Activated naive CD8-positive, alpha-beta T cell (primary cell): ENCODE measurements around the gene PPP1R10.

Source experiments
- H3K27ac Mint-ChIP-seq: one replicate; pipeline ENCODE4 v1.8.0; 2021; ENCODE audit warnings: mixed read lengths
- H3K27me3 Mint-ChIP-seq: one replicate; pipeline ENCODE4 v1.8.0; 2021; ENCODE audit warnings: mixed read lengths
- H3K36me3 Mint-ChIP-seq: one replicate; pipeline ENCODE4 v1.8.0; 2021; ENCODE audit warnings: mixed read lengths
- H3K4me1 Mint-ChIP-seq: one replicate; pipeline ENCODE4 v1.8.0; 2021; ENCODE audit warnings: low read depth, mixed read lengths
- H3K4me3 Mint-ChIP-seq: one replicate; pipeline ENCODE4 v1.8.0; 2021; ENCODE audit warnings: mild to moderate bottlenecking, mixed read lengths
- H3K9me3 Mint-ChIP-seq: one replicate; pipeline ENCODE4 v1.8.0; 2021; ENCODE audit warnings: low read depth, mixed read lengths

PPP1R10 gene

DNA sequence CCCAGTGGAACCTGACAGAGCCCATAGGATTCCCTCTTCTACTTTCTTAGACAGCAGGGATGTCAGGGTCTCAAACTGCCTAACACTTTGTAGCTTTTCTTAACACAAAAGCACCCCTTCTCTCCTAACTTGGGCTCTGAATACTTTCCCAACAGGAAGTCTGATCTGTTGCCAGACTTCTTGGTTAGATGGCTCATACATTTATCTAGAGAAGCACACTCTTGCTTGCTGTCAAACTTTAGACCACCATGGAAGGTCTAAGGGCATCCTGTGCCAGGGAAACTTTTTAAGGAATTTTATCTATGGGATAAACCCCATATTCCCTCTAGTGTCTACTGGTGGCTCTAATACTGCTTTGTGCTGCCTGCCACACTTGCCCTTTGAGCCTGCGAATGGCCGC, 26.6 kb upstream of the PPP1R10 start:
- Mint-ChIP-seq H3K9me3 (no peaks in the 10 kb centered on the region), H3K4me1 (peaks cover 42% of the 10 kb centered on the region), H3K27ac (peak overlapping the region; percentile 16), H3K4me3 (no peak overlapping the region), H3K27me3 (no peaks in the 10 kb centered on the region), H3K36me3 (peaks cover 7% of the 10 kb centered on the region)

DNA sequence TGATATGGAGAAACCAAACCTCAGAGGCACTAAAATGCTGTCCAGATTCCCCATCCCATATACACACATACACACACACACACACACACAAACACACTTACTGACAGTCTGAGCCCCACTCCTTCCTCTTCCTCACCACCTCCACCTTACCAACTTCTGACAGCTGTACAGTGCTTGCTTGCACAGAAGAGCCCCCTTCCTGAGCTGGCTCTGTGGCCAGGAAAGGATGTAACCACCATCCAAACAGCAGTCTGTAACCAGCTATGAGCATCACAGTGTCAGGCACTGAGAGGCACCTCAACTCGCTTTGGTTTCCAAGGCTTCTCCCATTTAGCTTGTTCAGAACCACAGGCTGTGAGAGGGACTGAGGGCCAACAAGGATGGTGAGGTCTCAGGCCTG, 24.0 kb upstream of the PPP1R10 start:
- Mint-ChIP-seq H3K4me1 (peaks cover 28% of the 10 kb centered on the region), H3K36me3 (peaks cover 6% of the 10 kb centered on the region), H3K9me3 (no peaks in the 10 kb centered on the region), H3K27ac (peak overlapping the region; percentile 88), H3K4me3 (peak overlapping the region; percentile 61), H3K27me3 (no peaks in the 10 kb centered on the region)

DNA sequence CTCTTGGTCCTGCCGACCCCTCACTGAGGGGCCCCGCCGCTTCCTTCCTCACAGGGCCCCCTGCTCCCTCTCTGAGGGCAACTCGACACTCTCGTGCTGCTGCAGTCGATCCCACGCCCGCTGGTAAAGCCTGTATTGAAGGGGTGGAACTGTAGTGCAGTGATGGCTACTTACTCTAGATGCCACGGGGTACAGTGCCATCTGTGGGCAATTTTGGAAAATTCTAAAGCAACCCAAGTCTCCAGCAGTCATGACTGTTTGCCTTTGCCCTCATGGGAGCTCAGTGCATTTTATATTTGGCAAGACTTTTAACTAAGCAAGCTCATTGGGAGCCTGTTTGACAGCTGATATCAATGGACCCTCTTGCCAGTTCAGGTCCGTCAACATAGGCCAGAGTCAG, 23.4 kb upstream of the PPP1R10 start:
- Mint-ChIP-seq H3K9me3 (no peaks in the 10 kb centered on the region), H3K36me3 (peaks cover 5% of the 10 kb centered on the region), H3K27ac (peak overlapping the region; percentile 88), H3K4me1 (peaks cover 23% of the 10 kb centered on the region), H3K27me3 (no peaks in the 10 kb centered on the region), H3K4me3 (no peak overlapping the region)

DNA sequence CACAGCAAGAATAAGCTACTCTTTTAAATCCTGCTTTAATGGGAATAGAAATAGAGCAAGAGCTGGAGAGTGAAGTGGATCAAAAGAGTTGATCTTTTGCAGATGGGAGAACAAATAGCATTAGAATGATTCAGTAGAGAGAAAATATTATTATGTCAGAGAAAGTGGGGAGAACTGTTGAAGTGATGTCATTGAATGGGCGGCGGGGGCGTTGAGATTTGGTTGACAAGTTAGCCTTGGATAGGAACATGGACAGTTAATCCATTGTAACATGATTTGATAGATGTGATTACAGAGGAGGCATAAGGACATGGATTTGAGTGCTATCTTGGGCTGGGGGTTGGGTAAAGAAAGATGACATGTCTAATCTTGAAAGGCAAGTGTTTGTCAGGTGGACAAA, 18.8 kb upstream of the PPP1R10 start:
- Mint-ChIP-seq H3K4me3 (no peak overlapping the region), H3K4me1 (peaks cover 8% of the 10 kb centered on the region), H3K27ac (no peak overlapping the region), H3K36me3 (peaks cover 11% of the 10 kb centered on the region), H3K9me3 (no peaks in the 10 kb centered on the region), H3K27me3 (no peaks in the 10 kb centered on the region)

DNA sequence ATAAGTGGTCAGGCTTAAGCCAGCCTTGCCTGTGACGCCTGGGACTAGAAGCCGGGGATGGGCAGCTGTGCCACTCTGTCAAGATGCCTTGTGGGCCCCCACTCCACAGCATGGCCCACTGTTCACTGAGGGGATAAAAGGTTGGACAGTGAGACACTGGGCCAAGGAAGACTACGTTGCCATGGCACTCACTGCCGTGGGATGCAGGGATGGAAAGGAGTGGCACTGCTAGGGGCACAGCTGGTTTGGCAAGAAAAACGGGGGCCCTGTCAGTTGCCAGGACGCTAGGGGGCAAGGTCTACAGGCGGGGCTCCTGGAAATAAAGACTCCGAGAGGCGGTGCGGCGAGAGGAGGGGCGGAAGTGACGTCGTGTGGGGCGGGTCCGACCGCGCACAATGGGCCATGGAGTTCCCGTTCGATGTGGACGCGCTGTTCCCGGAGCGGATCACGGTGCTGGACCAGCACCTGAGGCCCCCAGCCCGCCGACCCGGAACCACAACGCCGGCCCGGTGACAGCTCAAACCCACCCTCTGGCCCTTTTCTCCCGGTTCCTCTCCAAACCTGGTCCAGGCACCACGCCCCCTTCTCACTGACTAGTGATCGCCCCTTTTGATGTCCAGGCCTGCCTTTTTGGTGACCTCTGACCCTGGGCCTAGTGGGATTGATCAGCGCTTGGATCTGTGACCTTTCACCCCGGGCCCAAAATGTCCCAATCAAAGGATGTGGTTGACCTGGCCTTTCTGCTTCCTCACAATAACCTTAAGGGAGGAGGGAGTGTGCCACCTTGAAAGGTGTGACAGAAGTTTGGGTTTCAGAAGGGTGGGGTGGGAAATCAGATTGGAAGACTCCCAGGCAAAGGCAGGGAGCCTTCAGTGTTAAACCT, 9.7 kb upstream of the PPP1R10 start, which contains the start of gene ATAT1:
Gene ATAT1, plus strand, starts transcription at position 391 of the 883 bp plus-strand sequence.
- Mint-ChIP-seq H3K9me3 (no peaks in the 10 kb centered on the region), H3K4me1 (peaks cover 21% of the 10 kb centered on the region), H3K27me3 (no peaks in the 10 kb centered on the region), H3K4me3 (peak within 1 kb of the TSS; percentile 93), H3K36me3 (peaks cover 3% of the 10 kb centered on the region), H3K27ac (peak within 1 kb of the TSS; percentile 92)

DNA sequence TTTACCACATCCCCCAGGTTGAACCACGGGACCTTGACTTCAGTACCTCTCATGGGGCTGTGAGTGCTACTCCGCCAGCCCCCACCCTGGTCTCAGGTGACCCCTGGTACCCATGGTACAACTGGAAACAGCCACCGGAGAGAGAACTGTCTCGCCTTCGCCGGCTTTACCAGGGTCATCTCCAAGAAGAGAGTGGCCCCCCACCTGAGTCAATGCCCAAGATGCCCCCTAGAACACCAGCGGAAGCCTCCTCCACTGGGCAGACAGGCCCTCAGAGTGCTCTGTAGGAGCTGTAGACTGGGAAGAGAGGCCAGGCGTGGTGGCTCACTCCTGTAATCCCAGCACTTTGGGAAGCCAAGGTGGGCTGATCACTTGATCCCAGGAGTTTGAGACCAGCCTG, 8.5 kb upstream of the PPP1R10 start:
- Mint-ChIP-seq H3K4me3 (no peak overlapping the region), H3K36me3 (peaks cover 3% of the 10 kb centered on the region), H3K27me3 (no peaks in the 10 kb centered on the region), H3K27ac (peak overlapping the region; percentile 92), H3K9me3 (no peaks in the 10 kb centered on the region), H3K4me1 (peaks cover 23% of the 10 kb centered on the region)

DNA sequence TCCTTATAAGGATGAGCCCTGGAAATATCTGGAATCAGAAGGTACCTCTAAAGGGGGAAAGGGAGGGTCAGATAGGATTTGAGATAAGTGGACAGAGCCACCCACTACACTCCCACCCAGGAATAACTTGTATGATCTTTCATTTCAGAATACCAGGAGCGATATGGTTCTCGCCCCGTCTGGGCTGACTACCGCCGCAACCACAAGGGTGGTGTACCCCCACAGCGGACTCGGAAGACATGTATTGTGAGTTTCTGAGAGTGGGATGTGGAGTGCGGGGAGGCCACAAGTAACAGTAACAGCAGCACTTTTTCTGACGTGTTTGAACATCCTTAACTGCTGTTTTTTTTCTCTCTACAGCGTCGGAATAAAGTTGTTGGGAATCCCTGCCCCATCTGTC, 2.5 kb upstream of the PPP1R10 start:
- no peaks in the 10 kb centered on the region for H3K9me3 Mint-ChIP-seq
- peak overlapping the region; percentile 99 for H3K4me3 Mint-ChIP-seq
- peak overlapping the region; percentile 100 for H3K27ac Mint-ChIP-seq
- peaks cover 21% of the 10 kb centered on the region for H3K4me1 Mint-ChIP-seq
- peaks cover 20% of the 10 kb centered on the region for H3K36me3 Mint-ChIP-seq
- H3K27me3 Mint-ChIP-seq, result no peaks in the 10 kb centered on the region

DNA sequence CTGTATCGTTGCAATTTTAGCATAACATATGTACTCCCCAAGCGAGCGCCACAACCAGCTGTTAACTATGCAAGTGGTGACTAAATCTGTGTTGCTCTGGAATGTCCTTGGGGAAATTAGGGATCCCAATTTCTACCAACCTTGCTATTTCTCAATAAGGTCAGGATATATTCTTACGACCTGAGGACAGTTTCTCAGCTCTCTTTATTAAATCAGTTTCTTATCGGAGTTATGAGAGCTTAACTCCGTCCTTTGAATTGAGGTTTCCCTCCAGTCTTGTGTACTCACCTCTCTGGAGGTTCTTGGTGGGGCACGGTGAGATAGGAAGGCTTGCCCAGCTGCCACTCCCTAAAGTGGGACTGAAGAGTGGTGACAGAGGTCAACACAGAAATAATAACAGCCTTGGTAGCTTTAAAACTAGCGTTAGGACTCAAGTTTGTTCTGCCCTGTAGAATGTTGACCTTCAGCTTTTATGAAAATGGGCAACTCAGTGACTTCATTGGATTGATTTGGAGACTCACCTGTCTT, 1.3 kb upstream of the PPP1R10 start:
- Mint-ChIP-seq H3K9me3 (no peaks in the 10 kb centered on the region), H3K27me3 (no peaks in the 10 kb centered on the region), H3K4me3 (peak overlapping the region; percentile 99), H3K4me1 (peaks cover 33% of the 10 kb centered on the region), H3K27ac (peak overlapping the region; percentile 100), H3K36me3 (peaks cover 26% of the 10 kb centered on the region)

DNA sequence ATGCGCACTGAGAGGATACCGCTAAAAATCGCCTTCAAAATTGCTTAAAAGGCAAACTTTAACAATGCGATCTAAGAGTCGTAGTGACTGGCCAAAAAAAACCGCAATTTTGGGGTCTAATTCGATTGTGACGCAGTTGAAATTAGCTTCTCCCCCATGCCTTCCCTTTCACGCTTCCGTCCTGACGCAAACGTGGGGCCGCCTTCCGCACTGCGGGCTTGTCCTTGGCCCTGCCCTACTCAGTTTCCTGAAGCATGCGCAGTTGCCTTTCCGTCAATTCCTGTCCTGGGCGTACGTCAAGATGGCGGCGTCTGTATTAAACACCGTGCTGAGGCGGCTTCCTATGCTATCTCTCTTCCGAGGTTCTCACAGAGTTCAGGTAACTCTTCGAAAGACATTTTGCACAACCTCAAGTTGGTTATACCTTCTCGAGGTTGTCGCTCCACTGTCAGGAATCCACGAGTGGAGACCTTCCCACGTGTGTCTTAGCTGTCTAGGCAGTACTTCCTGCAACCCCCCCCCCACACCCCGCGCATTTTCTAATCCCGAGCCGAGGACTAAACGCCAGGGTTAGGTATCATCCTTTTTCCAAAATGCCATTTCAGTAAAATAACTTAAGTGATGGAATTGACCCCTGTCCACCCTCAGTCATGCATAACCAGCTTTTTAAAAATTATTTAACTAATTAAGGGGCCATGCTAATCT, 674 bp upstream of the PPP1R10 start, which contains the start of gene MRPS18B:
Gene MRPS18B, plus strand, starts transcription at position 276 of the 705 bp plus-strand sequence. Its CDS starts 26 bp downstream, at position 302.
- Mint-ChIP-seq H3K4me3 (peak within 1 kb of the TSS; percentile 99), H3K27ac (peak within 1 kb of the TSS; percentile 100), H3K4me1 (peaks cover 39% of the 10 kb centered on the region), H3K36me3 (peaks cover 27% of the 10 kb centered on the region), H3K27me3 (no peaks in the 10 kb centered on the region), H3K9me3 (no peaks in the 10 kb centered on the region)

DNA sequence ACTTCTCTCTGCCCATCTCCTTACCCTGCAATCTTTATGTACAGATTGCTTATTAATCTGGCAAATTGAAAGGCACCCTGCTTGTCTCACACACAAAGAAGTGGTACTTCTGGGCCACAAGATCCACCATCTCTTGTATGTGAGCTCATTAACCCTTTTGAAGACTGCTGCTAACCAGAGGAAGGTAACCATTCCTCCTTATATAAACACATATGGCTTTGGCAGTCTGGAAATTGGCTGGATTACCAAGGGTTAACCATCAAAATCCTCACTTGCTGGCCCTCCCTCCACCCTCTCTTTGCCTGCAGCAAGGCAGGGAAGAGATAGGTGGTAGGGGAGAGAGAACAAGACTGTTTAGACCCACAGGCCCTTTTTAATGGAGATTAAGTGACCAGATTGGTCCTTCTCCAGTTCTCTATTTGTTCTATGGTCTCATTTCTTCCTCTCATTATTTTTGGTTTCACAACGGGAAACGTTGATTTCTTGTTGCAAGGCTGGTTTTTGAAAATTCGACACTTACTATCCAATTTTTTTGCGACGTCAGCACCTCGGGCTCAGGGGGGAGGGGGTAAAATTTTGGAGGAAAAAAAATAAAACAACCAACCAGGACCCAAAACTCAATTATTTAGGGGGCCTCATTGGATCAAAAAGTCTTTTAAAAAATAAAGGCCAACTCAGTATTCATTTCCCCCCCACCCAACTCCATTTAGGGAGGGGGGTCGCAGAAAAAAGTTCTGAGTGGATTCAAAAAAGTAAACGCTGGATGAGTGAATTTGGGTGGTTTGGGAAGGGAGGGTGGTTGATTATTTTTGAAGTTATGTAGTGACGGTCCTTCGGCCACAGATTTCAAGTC, 859 bp downstream of the PPP1R10 start:
- Mint-ChIP-seq H3K4me1 (peaks cover 52% of the 10 kb centered on the region), H3K36me3 (peaks cover 27% of the 10 kb centered on the region), H3K27me3 (no peaks in the 10 kb centered on the region), H3K27ac (peak overlapping the region; percentile 100), H3K4me3 (peak overlapping the region; percentile 99), H3K9me3 (no peaks in the 10 kb centered on the region)

DNA sequence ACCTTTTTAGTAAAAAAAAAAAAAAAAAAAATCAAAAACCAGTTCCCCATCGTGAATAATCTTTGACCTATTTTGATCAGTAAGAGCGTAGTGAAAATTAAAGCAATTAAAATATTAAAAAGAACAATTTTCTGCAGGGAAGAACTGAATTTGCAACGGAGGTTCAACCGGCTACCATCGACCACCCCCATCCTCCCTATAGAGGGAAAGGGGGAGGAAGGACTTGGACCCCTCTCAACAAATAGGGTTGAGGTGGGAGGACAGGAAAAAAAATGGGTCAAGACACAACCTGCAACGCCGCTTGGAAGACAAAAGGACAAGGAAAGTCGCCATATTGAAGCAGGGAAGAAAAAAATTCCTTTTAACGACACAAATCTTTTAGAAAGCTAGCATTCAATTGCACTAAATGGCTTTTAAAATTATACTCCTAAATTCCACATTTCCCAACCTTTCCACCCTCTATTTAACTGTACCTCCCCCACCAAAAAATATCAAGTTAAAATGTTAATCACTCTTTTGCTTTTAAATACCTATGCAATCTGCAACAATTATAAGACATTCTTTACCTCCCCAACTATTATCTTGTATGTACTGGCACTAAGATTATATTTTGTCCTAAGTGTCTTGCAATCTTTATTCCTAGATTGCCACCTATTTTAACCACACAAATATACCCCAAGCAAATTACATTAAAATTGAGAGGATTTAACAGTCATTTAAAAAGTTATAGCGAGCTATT, 1.7 kb downstream of the PPP1R10 start:
- peaks cover 27% of the 10 kb centered on the region for H3K36me3 Mint-ChIP-seq
- no peaks in the 10 kb centered on the region for H3K9me3 Mint-ChIP-seq
- H3K27ac Mint-ChIP-seq, result peak overlapping the region; percentile 100
- H3K4me3 Mint-ChIP-seq, result peak overlapping the region; percentile 99
- H3K27me3 Mint-ChIP-seq, result no peaks in the 10 kb centered on the region
- peaks cover 58% of the 10 kb centered on the region for H3K4me1 Mint-ChIP-seq

DNA sequence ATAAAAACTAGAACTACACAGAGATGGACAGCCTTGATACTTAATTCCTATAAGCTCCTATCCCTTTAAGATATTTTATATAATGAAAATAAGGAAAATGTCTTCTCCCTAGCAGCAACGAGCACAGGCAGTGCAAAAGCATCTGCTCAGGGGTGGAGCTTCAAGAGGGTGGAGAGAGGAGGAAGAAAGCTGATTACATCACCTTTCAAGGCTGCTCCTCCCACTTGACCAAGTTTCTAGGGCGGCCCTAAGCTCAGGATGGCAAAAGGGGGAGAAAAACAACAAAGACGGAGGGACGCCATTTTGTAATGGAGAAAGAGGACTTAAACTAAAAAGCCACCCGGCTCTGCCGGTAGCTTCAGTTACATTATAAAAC, 2.2 kb downstream of the PPP1R10 start:
- H3K36me3 Mint-ChIP-seq, result peaks cover 27% of the 10 kb centered on the region

DNA sequence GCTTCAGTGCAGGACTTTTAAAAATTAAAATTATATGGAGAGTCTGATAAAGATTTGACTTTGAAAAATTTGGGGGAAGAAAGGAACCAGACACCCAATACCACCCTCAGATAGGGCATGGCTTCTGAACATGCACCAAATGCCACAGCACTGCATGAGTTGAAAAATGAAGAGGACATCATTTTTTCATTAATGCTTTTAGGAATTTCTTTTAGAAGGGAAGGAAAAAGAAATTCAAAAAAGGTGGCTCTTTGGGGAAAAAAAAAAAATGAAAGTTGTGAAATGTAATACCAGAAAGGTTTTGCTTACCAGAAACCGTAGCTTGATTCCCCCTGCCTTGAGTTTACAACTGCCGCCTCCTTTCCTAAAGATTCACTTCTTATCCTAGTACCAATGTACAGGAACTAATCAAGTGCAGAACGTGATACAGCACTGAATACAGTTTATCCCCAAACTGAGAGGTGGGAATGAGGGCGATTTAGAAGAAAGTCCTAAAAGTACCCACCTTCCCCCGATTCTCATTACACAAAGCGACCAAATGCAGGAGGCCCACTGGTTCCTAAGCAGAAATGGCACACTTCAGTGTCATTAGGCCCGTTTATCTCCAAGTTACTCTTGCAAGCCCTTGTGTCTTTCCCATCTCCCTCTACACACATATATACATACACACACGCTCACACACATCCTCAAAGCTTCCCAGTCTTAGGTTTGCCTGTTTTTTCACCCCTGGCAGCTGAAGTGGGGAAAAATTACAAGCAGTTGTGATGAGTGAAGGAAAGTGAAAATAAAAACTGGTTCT, 2.8 kb downstream of the PPP1R10 start:
- peaks cover 30% of the 10 kb centered on the region for H3K36me3 Mint-ChIP-seq
- H3K4me3 Mint-ChIP-seq, result peak overlapping the region; percentile 99
- peak overlapping the region; percentile 100 for H3K27ac Mint-ChIP-seq
- no peaks in the 10 kb centered on the region for H3K27me3 Mint-ChIP-seq
- peaks cover 64% of the 10 kb centered on the region for H3K4me1 Mint-ChIP-seq
- H3K9me3 Mint-ChIP-seq, result no peaks in the 10 kb centered on the region

More for the DNA sequence above, 2.2 kb downstream of the PPP1R10 start:
- peaks cover 64% of the 10 kb centered on the region for H3K4me1 Mint-ChIP-seq
- peak overlapping the region; percentile 99 for H3K4me3 Mint-ChIP-seq
- no peaks in the 10 kb centered on the region for H3K27me3 Mint-ChIP-seq
- H3K9me3 Mint-ChIP-seq, result no peaks in the 10 kb centered on the region
- peak overlapping the region; percentile 100 for H3K27ac Mint-ChIP-seq
